Gastrocnemius medialis (tissue), 4 donors: ENCODE results near the gene PLEKHG3.

ENCODE experiments used
- POLR2A ChIP-seq, 2 donors: fragments of 450-650 bp; IDR thresholded peaks; one replicate each; pipeline ENCODE4 v1.6.1; 2017; ENCODE audit warnings: antibody characterized with exemption in 2 of 2, mild to moderate bottlenecking in 2 of 2, moderate library complexity in 2 of 2
- TF ChIP-seq, protein P1 (sequence below), 5 experiments: fragments of 450-650 bp in 3 of 5; fragments of 200-600 bp in 2 of 5; sonication (generic) in 2 of 5; IDR thresholded peaks in 4 of 5; conservative IDR thresholded peaks in 1 of 5; 1 replicate in 4 of 5; 2 replicates in 1 of 5; pipeline ENCODE4 v1.5.1; 2016 to 2019; ENCODE audit warnings: antibody characterized with exemption in 5 of 5, mild to moderate bottlenecking in 3 of 5, moderate library complexity in 3 of 5

GRCh38 chr14:64795211-64795610, 91.0 kb downstream of the PLEKHG3 start:
- TF ChIP-seq POLR2A (IDR thresholded peaks at IDR 0.05): no peak
- TF ChIP-seq, protein P1, sequence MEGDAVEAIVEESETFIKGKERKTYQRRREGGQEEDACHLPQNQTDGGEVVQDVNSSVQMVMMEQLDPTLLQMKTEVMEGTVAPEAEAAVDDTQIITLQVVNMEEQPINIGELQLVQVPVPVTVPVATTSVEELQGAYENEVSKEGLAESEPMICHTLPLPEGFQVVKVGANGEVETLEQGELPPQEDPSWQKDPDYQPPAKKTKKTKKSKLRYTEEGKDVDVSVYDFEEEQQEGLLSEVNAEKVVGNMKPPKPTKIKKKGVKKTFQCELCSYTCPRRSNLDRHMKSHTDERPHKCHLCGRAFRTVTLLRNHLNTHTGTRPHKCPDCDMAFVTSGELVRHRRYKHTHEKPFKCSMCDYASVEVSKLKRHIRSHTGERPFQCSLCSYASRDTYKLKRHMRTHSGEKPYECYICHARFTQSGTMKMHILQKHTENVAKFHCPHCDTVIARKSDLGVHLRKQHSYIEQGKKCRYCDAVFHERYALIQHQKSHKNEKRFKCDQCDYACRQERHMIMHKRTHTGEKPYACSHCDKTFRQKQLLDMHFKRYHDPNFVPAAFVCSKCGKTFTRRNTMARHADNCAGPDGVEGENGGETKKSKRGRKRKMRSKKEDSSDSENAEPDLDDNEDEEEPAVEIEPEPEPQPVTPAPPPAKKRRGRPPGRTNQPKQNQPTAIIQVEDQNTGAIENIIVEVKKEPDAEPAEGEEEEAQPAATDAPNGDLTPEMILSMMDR (IDR thresholded peaks at IDR 0.05 in 4 of 5, conservative IDR thresholded peaks at IDR 0.05 in 1 of 5): no peak
